HG02678 (cell line): ENCODE results near the gene PRIMA1.

Experiments
- ATAC-seq: cut with Tn5 transposase; IDR thresholded peaks from one replicate; pipeline ENCODE4 v1.9.1; 2021; ENCODE audit warnings: mild to moderate bottlenecking, moderate library complexity; ENCODE audit not compliant: unreplicated experiment

Gene PRIMA1

GRCh38 chr14:93797071-93797470 lies 8.8 kb upstream of the PRIMA1 start:
- ATAC-seq = no peak

GRCh38 chr14:93794756-93795155 lies 6.5 kb upstream of the PRIMA1 start:
- ATAC-seq = no peak

- ATAC-seq = no peak
Measured at GRCh38 chr14:93793555-93794324, 5.5 kb upstream of the PRIMA1 start.

DNA sequence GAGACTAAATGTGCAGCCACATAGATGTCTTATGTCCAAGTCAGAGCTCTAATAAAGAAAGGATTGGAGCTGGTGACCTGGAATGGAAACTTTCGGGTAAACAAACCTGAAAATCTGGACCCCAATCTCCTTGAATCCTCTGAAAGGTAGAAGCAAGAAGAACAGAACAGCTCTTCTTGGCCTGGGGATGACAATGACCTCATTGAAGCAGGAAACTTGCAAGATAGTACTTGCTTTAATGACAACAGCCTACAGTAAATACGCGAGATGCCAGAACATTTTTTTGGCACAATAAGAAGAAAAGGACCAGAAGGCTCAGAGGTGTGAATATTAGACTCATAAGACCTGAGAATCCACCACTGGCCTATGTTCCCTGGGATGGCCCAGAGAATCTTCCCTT lies 4.1 kb upstream of the PRIMA1 start:
- no peak for ATAC-seq

DNA sequence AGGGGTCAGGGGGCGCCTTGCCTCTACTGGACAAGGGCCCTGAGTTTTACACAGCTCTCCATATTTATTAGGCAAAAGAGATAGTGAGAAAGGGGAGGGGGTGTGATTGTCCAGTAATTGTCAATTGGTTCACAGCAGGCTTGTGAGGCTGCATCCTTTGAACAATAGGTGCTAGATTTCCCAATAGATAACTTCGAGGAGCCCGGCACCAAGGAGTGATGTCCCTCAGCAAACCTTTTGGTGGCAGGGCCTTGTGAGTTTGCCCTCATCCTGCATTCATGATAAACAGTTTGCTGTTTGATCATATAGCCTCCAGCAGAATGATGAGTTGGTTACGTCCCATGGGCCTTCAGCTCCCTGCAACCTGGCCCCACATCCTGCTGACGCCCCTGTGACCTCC lies 2.7 kb upstream of the PRIMA1 start:
- ATAC-seq = no peak

DNA sequence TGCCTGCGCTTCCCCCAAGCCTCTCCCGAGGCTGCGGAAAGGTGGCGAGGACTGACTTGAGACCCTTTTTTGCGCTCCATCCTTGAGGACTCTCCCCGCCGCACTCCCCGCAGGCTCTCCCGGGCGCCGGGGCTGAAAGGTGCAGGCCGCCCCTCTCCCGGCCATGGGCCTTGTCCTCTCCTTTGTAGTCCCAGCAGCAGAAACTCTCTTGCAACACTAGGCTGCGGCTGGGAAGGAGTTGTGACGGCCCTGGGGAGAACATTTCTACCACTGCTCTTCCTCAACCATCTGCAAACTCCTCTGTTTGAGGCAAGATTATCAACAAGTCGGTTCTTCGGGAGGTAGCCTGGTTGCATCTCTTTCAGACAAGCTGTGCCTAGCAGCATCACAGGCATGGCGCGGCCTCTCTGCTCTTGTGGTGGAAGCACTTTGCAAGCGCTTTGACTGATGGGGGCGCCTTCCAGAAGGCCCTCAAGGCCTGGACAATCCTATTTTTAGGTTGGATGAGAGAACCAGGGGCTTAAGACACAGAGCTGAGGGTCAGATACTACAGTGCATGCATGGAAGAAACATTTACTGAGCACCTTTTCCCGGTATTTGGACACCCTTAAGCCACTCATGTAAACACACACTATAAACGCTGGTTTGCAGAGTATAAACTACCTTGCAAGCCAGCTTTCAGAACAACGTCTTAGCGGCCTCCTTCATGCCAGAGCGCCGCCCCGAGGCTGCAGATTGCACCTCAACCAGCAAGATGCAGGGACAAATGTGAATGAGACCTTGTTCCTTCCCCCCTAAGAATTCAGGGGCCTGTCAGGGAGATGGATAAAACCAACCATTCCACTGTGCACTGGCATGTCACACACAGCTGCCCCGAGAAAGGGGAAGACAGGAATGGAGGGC lies 1.2 kb upstream of the PRIMA1 start:
- no peak for ATAC-seq

- ATAC-seq = no peak
Measured at GRCh38 chr14:93788543-93789227, 400 bp upstream of the PRIMA1 start.

DNA sequence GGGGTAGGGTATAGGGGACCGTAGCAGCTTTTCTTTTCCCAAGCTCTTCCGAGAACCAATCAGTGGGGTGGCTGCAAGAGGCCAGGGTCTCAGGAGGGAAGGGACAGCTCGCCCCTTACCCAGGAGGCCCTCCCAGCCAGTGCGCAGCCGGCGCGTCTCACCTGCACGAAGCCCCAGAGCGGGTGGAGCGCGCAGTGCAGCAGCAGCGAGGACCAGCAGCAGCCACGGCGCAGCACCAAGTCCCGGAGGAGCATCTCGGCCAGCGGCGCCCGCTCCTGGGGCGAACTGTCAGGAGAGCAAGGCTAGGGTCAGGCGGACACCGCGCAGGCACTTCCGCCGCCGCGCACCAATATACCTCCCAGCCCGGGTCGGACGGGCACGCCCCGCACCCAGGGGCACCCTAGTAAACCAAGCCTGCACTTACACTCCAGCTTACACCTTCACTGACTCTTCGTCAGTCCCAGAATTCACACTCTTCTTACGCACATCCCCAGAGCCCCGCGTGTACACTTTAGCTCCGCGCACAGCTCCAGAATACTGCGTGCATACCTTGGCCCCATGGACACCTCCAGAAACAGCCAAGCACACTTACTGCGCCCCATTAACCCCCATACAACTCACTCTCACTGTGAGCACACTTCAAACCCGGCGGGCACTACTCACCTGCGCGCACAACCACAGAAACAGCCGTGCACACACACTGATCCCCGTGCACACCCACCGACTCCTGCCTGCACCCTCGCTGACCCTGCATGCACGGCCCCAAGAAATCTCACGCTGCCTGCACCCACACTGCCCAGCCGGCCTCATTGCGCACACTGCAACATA lies 606 bp downstream of the PRIMA1 start:
- no peak for ATAC-seq

GRCh38 chr14:93785423-93785822 lies 2.9 kb downstream of the PRIMA1 start:
- no peak for ATAC-seq

- no peak for ATAC-seq
Measured at GRCh38 chr14:93784878-93785277, 3.4 kb downstream of the PRIMA1 start.

DNA sequence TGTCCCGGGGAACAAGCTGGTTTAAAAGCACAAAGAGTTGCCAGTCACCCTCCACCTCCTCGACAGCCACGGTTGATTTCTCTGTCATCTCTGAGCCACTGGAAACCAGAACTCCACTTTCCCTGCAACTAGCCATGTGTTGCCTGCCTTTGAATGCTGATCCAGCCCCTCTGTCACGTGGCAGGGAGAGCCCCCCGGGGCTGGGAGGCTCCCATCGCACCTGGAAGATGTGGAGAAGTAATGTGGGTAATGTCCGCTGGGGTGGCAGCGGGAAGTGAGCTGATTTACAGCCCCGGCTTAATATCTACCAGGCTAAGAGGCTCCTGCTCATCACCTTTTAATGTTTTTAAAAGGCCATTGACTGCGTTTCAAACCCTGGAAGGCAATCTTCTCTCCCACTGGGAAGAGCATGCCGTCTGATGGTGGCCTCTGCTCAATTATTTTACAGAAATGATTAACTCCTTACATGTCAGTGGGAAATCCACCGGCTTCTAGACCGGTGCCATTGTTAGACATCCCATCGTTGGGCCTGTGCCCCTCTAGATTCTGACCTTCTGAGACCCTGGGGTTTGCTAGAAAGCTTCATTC lies 7.4 kb downstream of the PRIMA1 start:
- no peak for ATAC-seq

DNA sequence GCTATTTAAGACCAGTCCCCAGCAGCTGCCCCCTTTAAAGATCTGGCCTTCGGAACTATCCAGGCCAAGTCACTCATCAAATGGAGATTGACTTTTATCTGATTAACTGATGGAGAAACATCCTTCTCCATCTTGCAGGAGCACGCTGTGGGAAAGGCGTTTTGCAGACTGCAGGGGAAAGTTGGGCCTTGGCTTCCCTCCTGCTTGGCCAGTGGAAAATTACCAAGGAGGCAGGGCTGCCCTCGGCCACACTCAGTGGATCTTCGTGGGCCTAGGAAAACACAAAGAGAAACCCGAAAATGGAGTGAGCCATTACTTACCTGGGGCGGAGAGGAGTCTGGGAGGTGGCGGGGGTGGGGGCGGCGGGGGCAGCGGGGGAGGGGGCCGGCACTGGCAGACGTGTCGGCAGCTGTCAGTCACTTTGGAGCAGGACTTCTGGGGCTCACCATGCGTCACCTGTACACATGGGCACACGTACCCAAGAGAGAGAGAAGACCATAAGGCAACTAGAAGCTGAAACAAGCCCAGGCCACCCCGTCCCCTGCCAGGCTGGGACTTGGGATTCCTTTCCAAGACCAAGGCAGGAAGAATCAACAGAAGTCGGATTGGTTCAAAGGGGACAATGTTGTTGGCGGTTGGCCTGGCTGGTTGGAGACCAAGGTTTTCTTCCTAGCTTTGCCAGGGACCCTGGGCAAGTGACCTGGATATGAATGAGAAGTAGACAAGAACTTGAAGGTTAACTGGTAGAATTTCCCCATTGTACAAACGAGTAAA lies 9.2 kb downstream of the PRIMA1 start:
- no peak for ATAC-seq

- ATAC-seq = no peak
Measured at GRCh38 chr14:93778453-93778852, 9.8 kb downstream of the PRIMA1 start.

DNA sequence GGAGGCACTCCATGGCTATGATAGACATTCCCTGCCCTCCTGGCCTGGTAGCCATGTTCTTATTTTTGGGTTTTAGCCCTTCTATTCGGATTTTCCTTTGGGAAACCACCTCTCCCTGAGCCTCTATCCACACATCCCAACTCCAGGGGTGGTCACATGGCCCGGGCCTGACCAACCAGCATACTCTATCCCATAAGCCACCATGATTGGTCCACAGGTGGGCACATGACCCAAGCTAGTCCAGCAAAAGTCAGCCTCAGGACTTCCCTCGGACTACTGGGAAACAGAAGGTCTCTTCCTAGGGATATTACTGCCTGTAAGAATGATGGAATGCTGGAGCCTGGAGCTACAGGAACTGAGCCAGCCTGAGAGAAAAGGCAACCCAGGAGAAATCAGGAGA lies 12.5 kb downstream of the PRIMA1 start:
- ATAC-seq = no peak

GRCh38 chr14:93775158-93775557 lies 13.1 kb downstream of the PRIMA1 start:
- no peak for ATAC-seq

DNA sequence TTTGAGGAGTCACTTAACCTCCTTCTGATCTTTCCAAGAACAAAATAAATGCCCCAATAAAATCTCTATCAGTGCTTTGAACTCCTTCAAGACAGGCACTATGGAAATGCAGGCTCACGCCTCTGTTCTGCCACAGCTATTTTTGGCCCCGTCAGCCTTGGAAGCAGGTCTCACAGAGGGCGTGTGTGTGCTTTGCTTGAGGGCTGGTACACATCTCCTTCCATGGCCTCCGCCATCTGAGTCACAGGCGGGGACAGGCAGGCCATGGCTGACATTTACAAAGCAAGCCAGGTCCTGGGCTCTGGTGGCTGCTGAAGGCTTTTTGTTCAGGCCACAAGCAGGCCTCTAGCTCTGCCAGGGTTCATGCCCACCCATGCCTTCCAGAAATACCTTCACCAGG lies 16.0 kb downstream of the PRIMA1 start:
- ATAC-seq = no peak

DNA sequence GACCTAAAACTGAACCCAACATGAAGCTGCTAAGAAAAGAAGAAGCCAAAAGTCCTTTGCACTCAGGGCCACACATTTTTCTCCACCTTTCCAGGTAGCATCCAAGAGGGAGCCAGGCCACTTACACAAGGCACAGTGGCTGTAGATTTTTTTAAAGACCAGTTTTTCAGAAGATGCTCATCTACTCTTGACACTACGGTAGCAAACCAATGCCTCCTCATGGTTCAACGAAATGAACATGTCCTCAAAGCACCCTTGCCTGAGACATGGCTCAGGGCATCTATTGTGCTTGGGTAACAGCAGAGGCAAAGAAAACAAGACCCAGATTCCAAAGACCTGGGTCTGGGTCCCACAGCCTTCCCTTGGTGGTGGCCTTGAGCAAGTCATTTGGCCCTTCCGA lies 22.3 kb downstream of the PRIMA1 start:
- no peak for ATAC-seq

DNA sequence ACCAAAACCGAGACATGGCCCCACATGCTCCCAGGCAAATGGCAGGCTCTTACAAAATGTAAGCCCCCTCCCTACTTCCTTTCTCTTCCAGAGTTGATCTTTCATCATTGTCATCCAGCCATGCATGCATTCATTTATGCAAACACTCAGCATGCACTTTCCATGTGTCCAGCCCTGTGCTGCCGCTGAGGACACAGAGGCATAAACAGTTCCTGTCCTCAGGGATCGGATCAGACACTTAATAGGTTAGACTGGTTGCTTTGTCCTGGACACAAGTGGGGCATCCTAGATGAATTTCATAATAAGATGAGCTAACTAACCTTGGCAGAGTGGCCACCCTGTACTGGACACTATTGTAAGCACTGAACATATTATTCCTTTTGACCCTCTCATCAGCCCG lies 23.1 kb downstream of the PRIMA1 start:
- no peak for ATAC-seq

- no peak for ATAC-seq
Measured at GRCh38 chr14:93764211-93764659, 24.1 kb downstream of the PRIMA1 start.
